Daoy (cell line): ENCODE results near the gene PYGO2. TPM values are rescaled to one million over a fixed set of nuclear protein-coding genes. Genes with fewer than 3 reads are reported as not detected.
"Not testable (repeated sequence)": the region's sequence is repeated elsewhere in the genome, so short reads cannot be mapped to it uniquely, and the experiment has no call there.

Source experiments
- DNase-seq: peaks from one replicate; pipeline ENCODE4 v3.0.0-alpha.2; 2015; ENCODE audit warnings: low read depth
- total RNA-seq: library from RNA; depleted of rRNA; stranded (reverse); fragments of >200 nt; shearing (Covaris generic); gene quantifications from 2 replicates; pipeline ENCODE4 v1.2.3, GENCODE V29; 2014; rRNA removed

PYGO2 gene
- total RNA-seq, 1 experiment from 2014 or later, result 24.3 TPM

DNA sequence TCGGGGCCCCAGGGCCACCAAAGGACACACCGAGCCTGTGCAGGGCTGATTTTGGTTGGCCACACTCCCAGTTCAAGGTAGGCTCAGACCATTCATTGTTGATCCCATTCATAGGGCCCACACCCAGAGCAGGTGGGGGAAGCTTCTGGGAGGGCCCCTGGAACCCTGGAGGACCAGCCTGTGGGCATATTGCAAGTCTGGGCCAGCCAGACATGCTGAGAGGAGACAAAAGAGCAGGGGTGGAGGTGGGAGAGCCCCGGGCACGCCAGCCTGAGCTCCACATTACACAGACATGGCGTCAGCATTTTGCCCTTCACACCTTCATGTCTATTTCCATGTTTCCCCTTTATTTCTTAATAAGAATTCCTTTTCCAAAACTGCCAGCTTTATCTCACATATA is 50.7 kb downstream of the PYGO2 start:
- DNase-seq, result no peak

DNA sequence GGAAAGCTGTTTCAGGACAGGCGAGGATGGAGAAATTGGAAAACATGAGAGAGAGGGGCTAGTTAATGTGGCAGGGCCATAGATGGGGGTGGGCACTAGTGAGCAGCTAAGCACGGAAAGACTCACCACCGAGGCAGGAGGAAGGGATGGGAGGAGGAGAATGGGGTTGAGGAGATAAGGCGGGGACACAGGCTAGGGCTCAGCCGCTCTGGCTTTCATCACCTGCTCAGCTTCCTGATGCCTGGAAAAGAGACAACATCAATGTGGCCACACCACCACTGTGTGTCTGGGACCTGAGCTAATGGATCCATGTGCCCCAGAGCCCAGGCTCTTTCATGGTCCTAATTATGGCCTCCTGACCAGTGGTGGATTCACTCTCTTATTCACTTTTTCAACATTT is 52.6 kb downstream of the PYGO2 start:
- DNase-seq, result no peak

DNA sequence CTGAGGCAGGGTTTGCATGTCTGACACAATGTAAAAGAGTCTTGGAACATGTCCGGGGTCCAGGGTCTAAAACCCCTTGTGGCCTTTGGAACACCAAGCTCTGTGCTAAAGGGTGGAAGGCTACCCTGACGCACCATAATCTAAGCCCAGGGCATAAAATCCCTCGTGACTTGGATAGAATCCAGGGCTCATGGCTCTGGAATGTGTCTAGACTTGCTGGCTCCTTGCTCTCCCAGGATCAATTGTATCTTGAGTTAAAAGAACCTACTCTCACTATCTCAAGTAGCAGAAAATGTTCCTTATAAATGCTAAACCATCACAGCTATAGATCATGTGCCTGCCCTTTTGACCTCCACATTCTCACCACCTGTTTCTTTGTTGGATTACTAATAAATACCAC is 53.5 kb downstream of the PYGO2 start:
- not testable (repeated sequence) for DNase-seq

Other genes starting within 250 kb of the PYGO2 start
- gene KCNN3, start 91.5 kb downstream of the PYGO2 start, total RNA-seq, result 9.1 and 16.8 TPM in 2 replicates
- gene PMVK, start 25.1 kb downstream of the PYGO2 start, total RNA-seq, result 3.8 and 5.7 TPM in 2 replicates
- gene PBXIP1, start 5.7 kb downstream of the PYGO2 start, total RNA-seq, result 10.5 and 10.9 TPM in 2 replicates
- gene SHC1, start 9.0 kb upstream of the PYGO2 start, total RNA-seq, result 112 and 126 TPM in 2 replicates
- gene CKS1B, start 12.9 kb upstream of the PYGO2 start, total RNA-seq, result 362 and 379 TPM in 2 replicates
- gene FLAD1, start 21.6 kb upstream of the PYGO2 start, total RNA-seq, result 48.1 and 51.2 TPM in 2 replicates
- not detected in 2 replicates for gene LENEP, start 31.8 kb upstream of the PYGO2 start, total RNA-seq
- 11.7 and 14.8 TPM in 2 replicates for gene ZBTB7B, start 41.0 kb upstream of the PYGO2 start, total RNA-seq
- not detected in 2 replicates for gene DCST2, start 72.0 kb upstream of the PYGO2 start, total RNA-seq
- not detected in 2 replicates for gene DCST1, start 72.0 kb upstream of the PYGO2 start, total RNA-seq
- gene ADAM15, start 89.5 kb upstream of the PYGO2 start, total RNA-seq, result 44.5 and 46.2 TPM in 2 replicates
- 10.6 and 16.7 TPM in 2 replicates for gene EFNA4, start 102.0 kb upstream of the PYGO2 start, total RNA-seq
- gene EFNA3, start 117.1 kb upstream of the PYGO2 start, total RNA-seq, result 1.1 and 2.4 TPM in 2 replicates
- 24.6 and 34.5 TPM in 2 replicates for gene EFNA1, start 166.1 kb upstream of the PYGO2 start, total RNA-seq
- gene SLC50A1, start 174.1 kb upstream of the PYGO2 start, total RNA-seq, result 14.9 and 28.7 TPM in 2 replicates
- gene DPM3, start 178.7 kb upstream of the PYGO2 start, total RNA-seq, result 5.0 and 66.4 TPM in 2 replicates
- gene KRTCAP2, start 211.5 kb upstream of the PYGO2 start, total RNA-seq, result 123 and 131 TPM in 2 replicates
- 0.63 and 1.9 TPM in 2 replicates for gene TRIM46, start 212.1 kb upstream of the PYGO2 start, total RNA-seq
- 2.9 and 3.2 TPM in 2 replicates for gene THBS3, start 246.1 kb upstream of the PYGO2 start, total RNA-seq
- gene MTX1, start 246.9 kb upstream of the PYGO2 start, total RNA-seq, result 81.3 and 96.7 TPM in 2 replicates